ENCODE data around the gene PACSIN1.

PACSIN1 gene

GRCh38 chr6:34572585-34572984 lies 106.7 kb downstream of the PACSIN1 start:
- no peak overlapping the region for H3K4ac ChIP-seq (ENCODE audit: low read length)
- no peak overlapping the region for H4K8ac ChIP-seq (ENCODE audit: low read depth, low read length)
- H3K4me1 ChIP-seq (ENCODE audit: control insufficient read depth in 2 of 2, insufficient read depth in 1 of 2, low read depth in 1 of 2, low read length in 2 of 2): peaks cover 4 to 7% of the 10 kb centered on the region in 2 donors
- no peak overlapping the region for H3K9ac ChIP-seq (ENCODE audit: low read depth, low read length, poor library complexity)
- no peak overlapping the region for H2AFZ ChIP-seq (ENCODE audit: low read length)
- H3K14ac ChIP-seq (ENCODE audit: low read length): no peak overlapping the region
- peak overlapping the region; percentile 54 for H3K18ac ChIP-seq (ENCODE audit: low read length)
- H3K23ac ChIP-seq (ENCODE audit: low read depth, low read length, poor library complexity): no peak overlapping the region
- H3K27ac ChIP-seq (replicated peaks; ENCODE audit: low read length): no peak overlapping the region
- no peaks in the 10 kb centered on the region for H3K79me1 ChIP-seq (ENCODE audit: low read depth, low read length)
- no peak overlapping the region for H4K91ac ChIP-seq (ENCODE audit: low read depth, low read length, poor library complexity)
- no CpG with 5 or more reads among the region's 6 CpGs for WGBS, 2 donors (ENCODE audit: extremely low coverage in 2 of 2, insufficient read length in 2 of 2, insufficient replicate concordance in 1 of 2)
- no peak for DNase-seq (ENCODE audit: low spot score)
- H3K27me3 ChIP-seq (ENCODE audit: control insufficient read depth in 3 of 3, insufficient read depth in 3 of 3, low read depth in 1 of 3, low read length in 3 of 3): no peaks in the 10 kb centered on the region
- H2BK15ac ChIP-seq (ENCODE audit: low read length): no peak overlapping the region
- peaks cover 0 to 2% of the 10 kb centered on the region in 2 donors for H3K9me3 ChIP-seq (replicated peaks in 1 of 2; ENCODE audit: control insufficient read depth in 2 of 2, insufficient read depth in 1 of 2, low read depth in 1 of 2, low read length in 2 of 2)
- H3K36me3 ChIP-seq (replicated peaks in 1 of 2; ENCODE audit: control insufficient read depth in 2 of 2, insufficient read depth in 2 of 2, low read length in 2 of 2): no peaks in the 10 kb centered on the region
- no peak overlapping the region for H2BK120ac ChIP-seq (ENCODE audit: low read depth, low read length)
- H2AK5ac ChIP-seq (ENCODE audit: low read depth, low read length): peak overlapping the region; percentile 53
- no peak overlapping the region for H3K4me3 ChIP-seq (ENCODE audit: low read length in 2 of 2)
- H3K4me2 ChIP-seq (ENCODE audit: insufficient read depth, low read length, poor library complexity, severe bottlenecking): no peak overlapping the region
- H2BK5ac ChIP-seq (ENCODE audit: low read length): no peak overlapping the region
- H2BK12ac ChIP-seq (ENCODE audit: low read length): no peak overlapping the region

DNA sequence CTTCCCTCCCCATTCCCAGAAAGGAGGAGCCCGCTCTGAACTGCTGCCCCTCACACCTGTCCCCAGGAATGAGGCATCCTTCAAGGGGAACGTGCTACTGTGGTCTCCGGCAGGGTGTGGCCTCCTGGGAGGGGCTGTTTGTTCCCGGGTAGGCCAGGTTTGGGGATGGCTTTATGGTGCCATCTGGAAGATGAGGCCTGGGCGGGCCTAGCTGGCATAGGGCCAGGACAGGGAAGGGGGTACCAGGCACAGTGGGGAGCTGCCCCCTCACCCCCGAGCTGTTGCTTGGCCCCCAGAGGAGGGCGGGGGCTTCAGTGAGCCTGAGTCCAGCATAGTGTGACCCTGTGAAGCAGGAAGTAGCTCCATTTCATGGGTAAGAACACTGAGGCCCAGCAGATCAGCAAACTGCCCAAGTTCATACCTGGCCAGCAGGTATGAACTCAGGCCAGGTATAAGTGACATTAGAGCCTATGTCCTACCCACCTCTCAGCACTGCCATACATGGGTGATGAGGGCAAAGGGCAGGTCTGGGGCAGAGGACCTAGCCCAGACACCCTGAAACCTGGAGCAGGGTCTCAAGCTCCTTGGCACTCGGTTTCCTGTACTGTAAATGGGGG lies 107.8 kb downstream of the PACSIN1 start:
- Histone ChIP-seq H2BK12ac (ENCODE audit: low read length) (no peak overlapping the region), H3K79me1 (ENCODE audit: low read depth, low read length) (no peaks in the 10 kb centered on the region), H3K14ac (ENCODE audit: low read length) (no peak overlapping the region), H2BK15ac (ENCODE audit: low read length) (no peak overlapping the region), H3K27ac (replicated peaks; ENCODE audit: low read length) (no peak overlapping the region), H3K27me3 (ENCODE audit: control insufficient read depth in 3 of 3, insufficient read depth in 3 of 3, low read depth in 1 of 3, low read length in 3 of 3) (no peaks in the 10 kb centered on the region), H2BK5ac (ENCODE audit: low read length) (no peak overlapping the region), H3K4me3 (ENCODE audit: low read length in 2 of 2) (no peak overlapping the region), H2BK120ac (ENCODE audit: low read depth, low read length) (no peak overlapping the region), H4K91ac (ENCODE audit: low read depth, low read length, poor library complexity) (no peak overlapping the region), H3K9ac (ENCODE audit: low read depth, low read length, poor library complexity) (peak overlapping the region; percentile 30), H3K4ac (ENCODE audit: low read length) (no peak overlapping the region), H3K18ac (ENCODE audit: low read length) (peak overlapping the region; percentile 35), H3K4me1 (ENCODE audit: control insufficient read depth in 2 of 2, insufficient read depth in 1 of 2, low read depth in 1 of 2, low read length in 2 of 2) (peaks cover 0 to under 1% of the 10 kb centered on the region in 2 donors), H3K4me2 (ENCODE audit: insufficient read depth, low read length, poor library complexity, severe bottlenecking) (no peak overlapping the region), H3K9me3 (replicated peaks in 1 of 2; ENCODE audit: control insufficient read depth in 2 of 2, insufficient read depth in 1 of 2, low read depth in 1 of 2, low read length in 2 of 2) (peaks cover 0 to 2% of the 10 kb centered on the region in 2 donors), H3K23ac (ENCODE audit: low read depth, low read length, poor library complexity) (peak overlapping the region; percentile 62), H2AK5ac (ENCODE audit: low read depth, low read length) (peak overlapping the region; percentile 16), H3K36me3 (replicated peaks in 1 of 2; ENCODE audit: control insufficient read depth in 2 of 2, insufficient read depth in 2 of 2, low read length in 2 of 2) (no peaks in the 10 kb centered on the region), H2AFZ (ENCODE audit: low read length) (no peak overlapping the region), H4K8ac (ENCODE audit: low read depth, low read length) (no peak overlapping the region)
- WGBS, 2 donors (ENCODE audit: extremely low coverage in 2 of 2, insufficient read length in 2 of 2, insufficient replicate concordance in 1 of 2): no CpG with 5 or more reads among the region's 8 CpGs
- DNase-seq (ENCODE audit: low spot score): no peak

GRCh38 chr6:34574647-34575293 lies 108.9 kb downstream of the PACSIN1 start:
- Histone ChIP-seq H2BK15ac (ENCODE audit: low read length) (no peak overlapping the region), H3K14ac (ENCODE audit: low read length) (no peak overlapping the region), H3K36me3 (replicated peaks in 1 of 2; ENCODE audit: control insufficient read depth in 2 of 2, insufficient read depth in 2 of 2, low read length in 2 of 2) (no peaks in the 10 kb centered on the region), H4K91ac (ENCODE audit: low read depth, low read length, poor library complexity) (no peak overlapping the region), H2BK5ac (ENCODE audit: low read length) (no peak overlapping the region), H2BK120ac (ENCODE audit: low read depth, low read length) (no peak overlapping the region), H3K4me3 (ENCODE audit: low read length in 2 of 2) (no peak overlapping the region), H3K18ac (ENCODE audit: low read length) (no peak overlapping the region), H3K4ac (ENCODE audit: low read length) (no peak overlapping the region), H4K8ac (ENCODE audit: low read depth, low read length) (no peak overlapping the region), H3K9ac (ENCODE audit: low read depth, low read length, poor library complexity) (no peak overlapping the region), H2AFZ (ENCODE audit: low read length) (no peak overlapping the region), H2AK5ac (ENCODE audit: low read depth, low read length) (no peak overlapping the region), H3K4me2 (ENCODE audit: insufficient read depth, low read length, poor library complexity, severe bottlenecking) (no peak overlapping the region), H3K9me3 (replicated peaks in 1 of 2; ENCODE audit: control insufficient read depth in 2 of 2, insufficient read depth in 1 of 2, low read depth in 1 of 2, low read length in 2 of 2) (peaks cover 0 to 2% of the 10 kb centered on the region in 2 donors), H3K27me3 (ENCODE audit: control insufficient read depth in 3 of 3, insufficient read depth in 3 of 3, low read depth in 1 of 3, low read length in 3 of 3) (no peaks in the 10 kb centered on the region), H3K79me1 (ENCODE audit: low read depth, low read length) (no peaks in the 10 kb centered on the region), H3K4me1 (ENCODE audit: control insufficient read depth in 2 of 2, insufficient read depth in 1 of 2, low read depth in 1 of 2, low read length in 2 of 2) (no peaks in the 10 kb centered on the region), H3K27ac (replicated peaks; ENCODE audit: low read length) (no peak overlapping the region), H3K23ac (ENCODE audit: low read depth, low read length, poor library complexity) (no peak overlapping the region), H2BK12ac (ENCODE audit: low read length) (no peak overlapping the region)
- WGBS, 2 donors (ENCODE audit: extremely low coverage in 2 of 2, insufficient read length in 2 of 2, insufficient replicate concordance in 1 of 2): no CpG with 5 or more reads among the region's 10 CpGs
- DNase-seq (ENCODE audit: low spot score): no peak

GRCh38 chr6:34575326-34575725 lies 109.5 kb downstream of the PACSIN1 start:
- Histone ChIP-seq H3K4ac (ENCODE audit: low read length) (no peak overlapping the region), H3K9ac (ENCODE audit: low read depth, low read length, poor library complexity) (no peak overlapping the region), H2BK12ac (ENCODE audit: low read length) (no peak overlapping the region), H2BK5ac (ENCODE audit: low read length) (no peak overlapping the region), H3K9me3 (replicated peaks in 1 of 2; ENCODE audit: control insufficient read depth in 2 of 2, insufficient read depth in 1 of 2, low read depth in 1 of 2, low read length in 2 of 2) (peaks cover 0 to 2% of the 10 kb centered on the region in 2 donors), H3K14ac (ENCODE audit: low read length) (no peak overlapping the region), H4K8ac (ENCODE audit: low read depth, low read length) (no peak overlapping the region), H4K91ac (ENCODE audit: low read depth, low read length, poor library complexity) (no peak overlapping the region), H2AFZ (ENCODE audit: low read length) (no peak overlapping the region), H3K4me3 (ENCODE audit: low read length in 2 of 2) (no peak overlapping the region), H3K4me2 (ENCODE audit: insufficient read depth, low read length, poor library complexity, severe bottlenecking) (no peak overlapping the region), H2BK15ac (ENCODE audit: low read length) (no peak overlapping the region), H3K4me1 (ENCODE audit: control insufficient read depth in 2 of 2, insufficient read depth in 1 of 2, low read depth in 1 of 2, low read length in 2 of 2) (no peaks in the 10 kb centered on the region), H3K27ac (replicated peaks; ENCODE audit: low read length) (no peak overlapping the region), H3K18ac (ENCODE audit: low read length) (peak overlapping the region; percentile 60), H3K79me1 (ENCODE audit: low read depth, low read length) (no peaks in the 10 kb centered on the region), H3K27me3 (ENCODE audit: control insufficient read depth in 3 of 3, insufficient read depth in 3 of 3, low read depth in 1 of 3, low read length in 3 of 3) (no peaks in the 10 kb centered on the region), H3K23ac (ENCODE audit: low read depth, low read length, poor library complexity) (no peak overlapping the region), H3K36me3 (replicated peaks in 1 of 2; ENCODE audit: control insufficient read depth in 2 of 2, insufficient read depth in 2 of 2, low read length in 2 of 2) (no peaks in the 10 kb centered on the region), H2AK5ac (ENCODE audit: low read depth, low read length) (no peak overlapping the region), H2BK120ac (ENCODE audit: low read depth, low read length) (no peak overlapping the region)
- no peak for DNase-seq (ENCODE audit: low spot score)
- no CpG with 5 or more reads among the region's 3 CpGs for WGBS, 2 donors (ENCODE audit: extremely low coverage in 2 of 2, insufficient read length in 2 of 2, insufficient replicate concordance in 1 of 2)

Measured in neuronal stem cell (in vitro differentiated cells).